ENCODE data around the gene CPZ. TPM values are rescaled to one million over a fixed set of nuclear protein-coding genes. Genes with fewer than 3 reads are reported as not detected.

CPZ gene
- total RNA-seq: under 1 TPM in 5 of 6 experiments, not detected in 1; 0.24 to 0.80 (median 0.74) TPM
- long read RNA-seq: 0 reads

GRCh38 chr4:8592366-8593263, at the start of gene CPZ:
TSS of gene CPZ (plus strand) at chr4:8592765. CDS start at chr4:8592834, 69 bp downstream.
- no peak for DNase-seq

GRCh38 chr4:8542776-8543525, 49.6 kb upstream of the CPZ start:
- H3K27me3 ChIP-seq: no peaks in the 10 kb centered on the region
- ATAC-seq (no peak), DNase-seq (no peak)
- intact Hi-C loops (cut with DNase I): no loop called here
- H3K27ac ChIP-seq: no peak overlapping the region
- no peak for TF ChIP-seq POLR2A (IDR thresholded peaks at IDR 0.05)
- no peak for TF ChIP-seq CTCF (IDR thresholded peaks at IDR 0.05)
- H3K4me1 ChIP-seq: no peaks in the 10 kb centered on the region
- no CpG with 5 or more reads among the region's 16 CpGs for WGBS (ENCODE audit: insufficient coverage, low coverage, low lambda C conversion rate, missing lambda C conversion rate)
- H3K4me3 ChIP-seq: no peak overlapping the region
- no peaks in the 10 kb centered on the region for H3K36me3 ChIP-seq
- no peaks in the 10 kb centered on the region for H3K9me3 ChIP-seq

More at GRCh38 chr4:8592366-8593263, at the start of gene CPZ:
- no peaks in the 10 kb centered on the region for H3K9me3 ChIP-seq
- no peak within 1 kb of the TSS for H3K27ac ChIP-seq
- no CpG with 5 or more reads among the region's 58 CpGs for WGBS (ENCODE audit: insufficient coverage, low coverage, low lambda C conversion rate, missing lambda C conversion rate)
- H3K4me3 ChIP-seq: no peak within 1 kb of the TSS
- no peaks in the 10 kb centered on the region for H3K36me3 ChIP-seq
- H3K4me1 ChIP-seq: no peaks in the 10 kb centered on the region
- H3K27me3 ChIP-seq: no peaks in the 10 kb centered on the region
- no peak for ATAC-seq
- no peak for TF ChIP-seq POLR2A (IDR thresholded peaks at IDR 0.05)
- TF ChIP-seq CTCF (IDR thresholded peaks at IDR 0.05): no peak
- intact Hi-C loops (cut with DNase I): loop anchor here in 1 of 2 donors (10.0 kb wide), 1 partner anchor 118 kb away; no protein-coding TSS in a partner anchor

GRCh38 chr4:8543623-8544022, 48.9 kb upstream of the CPZ start:
- intact Hi-C loops (cut with DNase I): no loop called here
- ATAC-seq (no peak), DNase-seq (no peak)
- Histone ChIP-seq H3K36me3 (no peaks in the 10 kb centered on the region), H3K27ac (no peak overlapping the region), H3K4me1 (no peaks in the 10 kb centered on the region), H3K9me3 (no peaks in the 10 kb centered on the region), H3K4me3 (no peak overlapping the region), H3K27me3 (no peaks in the 10 kb centered on the region)
- WGBS (ENCODE audit: insufficient coverage, low coverage, low lambda C conversion rate, missing lambda C conversion rate): 65% methylated on average over 8 of the region's 10 CpGs
- no peak for TF ChIP-seq CTCF (IDR thresholded peaks at IDR 0.05)
- no peak for TF ChIP-seq POLR2A (IDR thresholded peaks at IDR 0.05)

GRCh38 chr4:8544282-8544681, 48.3 kb upstream of the CPZ start:
- DNase-seq (no peak), ATAC-seq (no peak)
- 76% methylated on average over 2 of the region's 3 CpGs for WGBS (ENCODE audit: insufficient coverage, low coverage, low lambda C conversion rate, missing lambda C conversion rate)
- TF ChIP-seq POLR2A (IDR thresholded peaks at IDR 0.05): no peak
- TF ChIP-seq CTCF (IDR thresholded peaks at IDR 0.05): no peak
- no peaks in the 10 kb centered on the region for H3K27me3 ChIP-seq
- H3K4me1 ChIP-seq: no peaks in the 10 kb centered on the region
- intact Hi-C loops (cut with DNase I): no loop called here
- H3K9me3 ChIP-seq: no peaks in the 10 kb centered on the region
- H3K36me3 ChIP-seq: no peaks in the 10 kb centered on the region
- no peak overlapping the region for H3K4me3 ChIP-seq
- no peak overlapping the region for H3K27ac ChIP-seq
